K562 (cell line): ENCODE measurements around the gene SCRG1. TPM values are rescaled to one million over a fixed set of nuclear protein-coding genes. Genes with fewer than 3 reads are reported as not detected.

Experiments
- ATAC-seq: fragments of 200-7000 bp; cut with Tn5 transposase; 3 replicates; pipeline ENCODE4 v1.9.1; 2020; ENCODE audit warnings: moderate library complexity
- BruUV-seq: library from RNA; stranded (reverse); fragments of 400-500 nt; replicated peaks from 2 replicates; lab custom pipeline; 2021; lab: Mats Ljungman, UMichigan
- CTCF ChIA-PET: fragments of 300-600 bp; formaldehyde crosslinking; extraction: SDS; loops from one replicate; lab custom pipeline; 2021; ENCODE audit warnings: low intra/inter-chr PET ratio; lab: Yijun Ruan, JAX
- POLR2A ChIA-PET: fragments of 300-600, 350-650 bp; sonication (Branson Sonifier 250); formaldehyde crosslinking; extraction: SDS; loops from one replicate; lab custom pipeline; 2021; ENCODE audit warnings: antibody characterized with exemption, inconsistent platforms; lab: Yijun Ruan, JAX
- DNase-seq, 4 experiments: peaks; one replicate each; pipeline versions ENCODE4 v3.0.0 to v3.0.0-alpha.2; 2011 to 2018; ENCODE audit warnings: low spot score in 3 of 4, mixed read lengths in 3 of 4; ENCODE audit errors: extremely low read depth in 1 of 4
- FAIRE-seq: peaks from 2 replicates; lab custom pipeline; 2011; peaks lifted over from hg19 to GRCh38; lab: Jason Lieb, UNC
- H2AFZ ChIP-seq: 2 replicates; pipeline ENCODE4 v1.6.0; 2011; ENCODE audit warnings: low read depth, low read length, control low read depth, inconsistent platforms
- H3K27ac ChIP-seq: fragments of 200-600 bp; 3 replicates; pipeline ENCODE4 v1.8.0; 2011; ENCODE audit warnings: low read depth, mild to moderate bottlenecking, control low read depth, inconsistent platforms, low read length, moderate library complexity, mixed read lengths; ENCODE audit errors: extremely low read depth
- H3K27me3 ChIP-seq, 2 experiments: fragments of 300-600 bp in 1 of 2; 2 replicates in 1 of 2; 3 replicates in 1 of 2; pipeline versions ENCODE4 v1.6.0 to v1.8.0; 2011; ENCODE audit warnings: inconsistent platforms in 2 of 2, low read length in 2 of 2, mild to moderate bottlenecking in 1 of 2, mixed read lengths in 1 of 2, moderate library complexity in 1 of 2; ENCODE audit not compliant: control insufficient read depth in 2 of 2, insufficient read depth in 2 of 2
- H3K36me3 ChIP-seq: fragments of 300-600 bp; 3 replicates; pipeline ENCODE4 v1.8.0; 2011; ENCODE audit warnings: mild to moderate bottlenecking, low read length, inconsistent platforms; ENCODE audit not compliant: control insufficient read depth, insufficient read depth
- H3K4me1 ChIP-seq, 2 experiments: fragments of 200-600 bp in 1 of 2; replicated peaks in 1 of 2; 2 replicates in 1 of 2; 3 replicates in 1 of 2; pipeline versions ENCODE4 v1.5.1 to v1.8.0; 2011; ENCODE audit warnings: inconsistent platforms in 2 of 2, low read length in 2 of 2, mild to moderate bottlenecking in 1 of 2, mixed read lengths in 1 of 2, moderate library complexity in 1 of 2; ENCODE audit not compliant: control insufficient read depth in 2 of 2, insufficient read depth in 2 of 2
- H3K4me2 ChIP-seq: 2 replicates; pipeline ENCODE4 v1.6.1; 2011; ENCODE audit warnings: low read length, control low read depth, inconsistent platforms, mixed read lengths; ENCODE audit not compliant: insufficient read depth
- H3K4me3 ChIP-seq: fragments of 200-600 bp; sonication (generic), shearing (Covaris generic); 2 replicates; pipeline ENCODE4 v1.5.1; 2016; ENCODE audit warnings: control low read depth, inconsistent platforms
- H3K79me2 ChIP-seq: fragments of 200-600 bp; 3 replicates; pipeline ENCODE4 v1.8.0; 2011; ENCODE audit warnings: low read length, inconsistent platforms; ENCODE audit not compliant: control insufficient read depth, insufficient read depth
- H3K9ac ChIP-seq, 2 experiments: 2 replicates each; pipeline versions ENCODE4 v1.6.0 to v1.6.1; 2011; ENCODE audit warnings: low read depth in 2 of 2, low read length in 2 of 2, control low read depth in 1 of 2, inconsistent platforms in 1 of 2, mild to moderate bottlenecking in 1 of 2, mixed read lengths in 1 of 2; ENCODE audit not compliant: insufficient read depth in 1 of 2
- H3K9me1 ChIP-seq: one replicate; pipeline ENCODE4 v1.6.0; 2011; ENCODE audit warnings: inconsistent platforms, mild to moderate bottlenecking, low read length, moderate library complexity; ENCODE audit not compliant: control insufficient read depth, insufficient read depth
- H3K9me3 ChIP-seq: replicated peaks from 2 replicates; pipeline ENCODE4 v1.5.1; 2011; ENCODE audit warnings: low read depth, low read length, inconsistent platforms; ENCODE audit not compliant: control insufficient read depth, insufficient read depth
- H4K20me1 ChIP-seq: replicated peaks from 2 replicates; pipeline ENCODE4 v1.6.1; 2011; ENCODE audit warnings: low read length, inconsistent platforms, mixed read lengths; ENCODE audit not compliant: control insufficient read depth, insufficient read depth
- CEBPG ChIP-seq, 3 experiments: fragments of 200-800 bp in 1 of 3; sonication (Bioruptor generic) in 1 of 3; sonication (generic) in 1 of 3; formaldehyde crosslinking in 1 of 3; IDR thresholded peaks in 2 of 3; conservative IDR thresholded peaks in 1 of 3; 2 replicates each; pipeline versions ENCODE4 v1.6.1 to v1.8.0; 2016 to 2022; ENCODE audit warnings: missing compliant biosample characterization in 2 of 3, missing genetic modification characterization in 2 of 3, mild to moderate bottlenecking in 1 of 3, missing genetic modification reagents in 1 of 3
- FOXK2 ChIP-seq, 2 experiments: fragments of 450-650 bp; IDR thresholded peaks in 1 of 2; conservative IDR thresholded peaks in 1 of 2; 2 replicates each; pipeline ENCODE4 v1.6.1; 2016; ENCODE audit warnings: low read depth in 2 of 2, mild to moderate bottlenecking in 1 of 2
- KAT8 ChIP-seq: fragments of 450-650 bp; IDR thresholded peaks from 2 replicates; pipeline ENCODE4 v1.6.1; 2016; ENCODE audit warnings: low read depth, mild to moderate bottlenecking
- NCOA6 ChIP-seq: fragments of 450-650 bp; IDR thresholded peaks from 2 replicates; pipeline ENCODE4 v1.6.1; 2017; ENCODE audit warnings: mild to moderate bottlenecking
- PTTG1 ChIP-seq: fragments of 450-650 bp; IDR thresholded peaks from 2 replicates; pipeline ENCODE4 v1.6.1; 2016; ENCODE audit warnings: low read depth, mild to moderate bottlenecking, missing genetic modification characterization, missing compliant biosample characterization
- RBM14 ChIP-seq: fragments of 200-400 bp; formaldehyde crosslinking; IDR thresholded peaks from 2 replicates; pipeline ENCODE4 v1.6.1; 2018; ENCODE audit warnings: low read depth, mild to moderate bottlenecking, low read length, moderate library complexity, borderline replicate concordance; ENCODE audit not compliant: insufficient read depth
- SMARCC2 ChIP-seq: fragments of 450-650 bp; IDR thresholded peaks from 2 replicates; pipeline ENCODE4 v1.6.1; 2017; ENCODE audit warnings: antibody characterized with exemption, moderate library complexity, mild to moderate bottlenecking, low read depth
- SUPT5H ChIP-seq: fragments of 450-650 bp; IDR thresholded peaks from 2 replicates; pipeline ENCODE4 v1.6.1; 2016
- ZNF282 ChIP-seq: sonication (generic); formaldehyde crosslinking; IDR thresholded peaks from 2 replicates; pipeline ENCODE4 v1.8.1; 2023; ENCODE audit warnings: missing genetic modification reagents
- WGBS: fragments of 100-300 bp; shearing (Covaris generic); methylation state at CpG from one replicate; pipeline ENCODE4 v1.1.6; 2016; ENCODE audit warnings: low coverage, mixed read lengths; ENCODE audit not compliant: insufficient coverage; ENCODE audit errors: missing lambda C conversion rate; 5-methylcytosine and 5-hydroxymethylcytosine counted together
- in situ Hi-C: fragments of 300-500 bp; cut with MboI; formaldehyde crosslinking; loops from 4 replicates; pipeline ENCODE4 v1.15.0; 2018; ENCODE audit warnings: inconsistent platforms, mixed read lengths
- intact Hi-C: fragments of 100-400 bp; cut with micrococcal nuclease; formaldehyde crosslinking; loops from 2 replicates; pipeline ENCODE4 v1.14.2; 2022
- polyA plus RNA-seq, 8 experiments: library from polyadenylated mRNA; depleted of rRNA in 4 of 8; stranded (reverse) in 5 of 8; unstranded in 3 of 8; fragments of >200 nt; fragmentation: Nextera tagmentation in 2 of 8; fragmentation: Illumina TruSeq in 1 of 8; extraction: Ambion mirVana in 2 of 8; extraction: Trizol in 1 of 8; gene quantifications; 2 replicates each; pipeline versions ENCODE4 v1.2.1 to v1.2.3, GENCODE V29; 2011 to 2014; ENCODE audit warnings: inconsistent platforms in 1 of 8, missing spikeins in 1 of 8
- total RNA-seq, 7 experiments: library from RNA; depleted of rRNA in 6 of 7; stranded (reverse); fragments of >200 nt in 6 of 7; fragmentation: Illumina TruSeq in 2 of 7; extraction: Trizol in 2 of 7; gene quantifications; 2 replicates each; pipeline versions ENCODE4 v1.2.1 to v1.2.3, GENCODE V29; 2011 to 2021; ENCODE audit warnings: low replicate concordance in 1 of 7
- TF ChIP-seq, protein P1 (sequence below): fragments of 450-650 bp; IDR thresholded peaks from 2 replicates; pipeline ENCODE4 v1.6.1; 2017; ENCODE audit warnings: mild to moderate bottlenecking, moderate library complexity
- TF ChIP-seq, protein P2 (sequence below): fragments of 250-450 bp; sonication (Bioruptor Pico); IDR thresholded peaks from 2 replicates; pipeline ENCODE4 v1.4.0; 2020; ENCODE audit warnings: mild to moderate bottlenecking
- TF ChIP-seq, protein P3 (sequence below): fragments of 250-450 bp; sonication (Bioruptor Pico); IDR thresholded peaks from 2 replicates; pipeline ENCODE4 v1.8.0; 2022; ENCODE audit warnings: moderate library complexity, mild to moderate bottlenecking, inconsistent platforms

Gene SCRG1
- total and polyA plus RNA-seq, 9 of the 15 experiments (the other 6 are each of a cell fraction or from before 2014, with no cell fraction given) = 0.01 TPM; not detected in 7

- WGBS = 3% methylated on average over 5 of the region's 5 CpGs
- in situ Hi-C loops = no loop called here
- Histone ChIP-seq H3K36me3 (no peaks in the 10 kb centered on the region), H3K9ac (no peak overlapping the region; a peak in 1 of 4 replicates), H3K27ac (no peak overlapping the region), H3K9me1 (no peaks in the 10 kb centered on the region), H2AFZ (peak overlapping the region; percentile 40; the same call in 1 of the 2 replicates), H3K4me3 (no peak overlapping the region), H3K27me3 (no peaks in the 10 kb centered on the region), H3K4me2 (no peak overlapping the region), H3K79me2 (no peaks in the 10 kb centered on the region), H4K20me1 (no peaks in the 10 kb centered on the region), H3K9me3 (no peaks in the 10 kb centered on the region), H3K4me1 (peaks cover 0 to 2% of the 10 kb centered on the region in 2 experiments; a peak in 1 of 5 replicates)
- intact Hi-C loops = loop anchor here (10.0 kb wide), 1 partner anchor 322 kb away; no protein-coding TSS in a partner anchor
- DNase-seq (no peak), FAIRE-seq (no peak), ATAC-seq (0 out of 3 replicates have a peak, but pooled peaks have one; percentile 33)
- ChIA-PET CTCF (no interaction called here), POLR2A (no interaction called here)
- BruUV-seq = no TSS peak
- no peak for TF ChIP-seq KAT8
- TF ChIP-seq, protein P1, sequence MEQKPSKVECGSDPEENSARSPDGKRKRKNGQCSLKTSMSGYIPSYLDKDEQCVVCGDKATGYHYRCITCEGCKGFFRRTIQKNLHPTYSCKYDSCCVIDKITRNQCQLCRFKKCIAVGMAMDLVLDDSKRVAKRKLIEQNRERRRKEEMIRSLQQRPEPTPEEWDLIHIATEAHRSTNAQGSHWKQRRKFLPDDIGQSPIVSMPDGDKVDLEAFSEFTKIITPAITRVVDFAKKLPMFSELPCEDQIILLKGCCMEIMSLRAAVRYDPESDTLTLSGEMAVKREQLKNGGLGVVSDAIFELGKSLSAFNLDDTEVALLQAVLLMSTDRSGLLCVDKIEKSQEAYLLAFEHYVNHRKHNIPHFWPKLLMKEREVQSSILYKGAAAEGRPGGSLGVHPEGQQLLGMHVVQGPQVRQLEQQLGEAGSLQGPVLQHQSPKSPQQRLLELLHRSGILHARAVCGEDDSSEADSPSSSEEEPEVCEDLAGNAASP = no peak
- no peak for TF ChIP-seq NCOA6
- no peak for TF ChIP-seq ZNF282
- TF ChIP-seq, protein P2, sequence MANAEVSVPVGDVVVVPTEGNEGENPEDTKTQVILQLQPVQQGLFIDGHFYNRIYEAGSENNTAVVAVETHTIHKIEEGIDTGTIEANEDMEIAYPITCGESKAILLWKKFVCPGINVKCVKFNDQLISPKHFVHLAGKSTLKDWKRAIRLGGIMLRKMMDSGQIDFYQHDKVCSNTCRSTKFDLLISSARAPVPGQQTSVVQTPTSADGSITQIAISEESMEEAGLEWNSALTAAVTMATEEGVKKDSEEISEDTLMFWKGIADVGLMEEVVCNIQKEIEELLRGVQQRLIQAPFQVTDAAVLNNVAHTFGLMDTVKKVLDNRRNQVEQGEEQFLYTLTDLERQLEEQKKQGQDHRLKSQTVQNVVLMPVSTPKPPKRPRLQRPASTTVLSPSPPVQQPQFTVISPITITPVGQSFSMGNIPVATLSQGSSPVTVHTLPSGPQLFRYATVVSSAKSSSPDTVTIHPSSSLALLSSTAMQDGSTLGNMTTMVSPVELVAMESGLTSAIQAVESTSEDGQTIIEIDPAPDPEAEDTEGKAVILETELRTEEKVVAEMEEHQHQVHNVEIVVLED (CRISPR knock-in tag) = no peak
- TF ChIP-seq, protein P3, sequence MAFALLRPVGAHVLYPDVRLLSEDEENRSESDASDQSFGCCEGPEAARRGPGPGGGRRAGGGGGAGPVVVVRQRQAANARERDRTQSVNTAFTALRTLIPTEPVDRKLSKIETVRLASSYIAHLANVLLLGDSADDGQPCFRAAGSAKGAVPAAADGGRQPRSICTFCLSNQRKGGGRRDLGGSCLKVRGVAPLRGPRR (CRISPR knock-in tag) = no peak
- no peak for TF ChIP-seq CEBPG (CRISPR knock-in tag; IDR thresholded peaks at IDR 0.05)
- no peak for TF ChIP-seq CEBPG (tag; conservative IDR thresholded peaks at IDR 0.05 in 1 of 2, IDR thresholded peaks at IDR 0.05 in 1 of 2)
- no peak for TF ChIP-seq FOXK2 (conservative IDR thresholded peaks at IDR 0.05 in 1 of 2, IDR thresholded peaks at IDR 0.05 in 1 of 2; ENCODE audit: low read depth in 2 of 2)
- no peak for TF ChIP-seq PTTG1 (tag)
- no peak for TF ChIP-seq SUPT5H
- no peak for TF ChIP-seq RBM14
- no peak for TF ChIP-seq SMARCC2
These were observed 33.5 kb upstream of the SCRG1 start for GRCh38 chr4:173432430-173432829.
